Measurements from ENCODE around the gene REC8.

REC8 gene

GRCh38 chr14:24165785-24166184 lies 6.1 kb upstream of the REC8 start:
- peak overlapping the region; percentile 30 for H3K27ac Mint-ChIP-seq

DNA sequence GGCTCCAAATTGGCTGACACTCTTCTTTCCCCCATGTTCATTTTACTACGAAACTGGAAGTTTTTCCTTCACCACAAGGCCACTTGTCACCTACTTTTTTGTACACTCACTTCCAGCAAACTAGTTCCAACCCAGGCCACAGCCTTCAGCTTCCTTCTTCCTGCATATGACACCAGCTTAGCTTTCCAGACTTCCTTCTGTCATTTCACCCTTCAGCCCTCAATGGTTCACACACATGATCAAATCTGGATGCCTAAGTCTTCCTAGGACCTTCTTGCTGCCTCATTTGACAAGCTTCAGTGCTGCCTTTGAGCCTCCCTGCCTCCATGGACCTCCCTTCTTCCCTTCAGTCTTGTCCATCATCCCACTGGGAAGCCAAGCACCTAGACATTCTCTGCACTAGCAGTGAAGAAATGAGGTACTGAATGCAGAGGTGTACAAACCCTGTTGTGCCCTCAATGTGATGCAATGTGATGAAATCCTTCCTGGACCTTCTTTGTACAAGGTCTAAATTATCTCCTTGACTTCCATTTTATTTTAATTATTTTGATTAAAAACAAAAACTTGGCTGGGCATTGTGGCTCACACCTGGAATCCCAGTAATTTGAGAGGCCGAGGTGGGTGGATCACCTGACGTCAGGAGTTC lies 4.3 kb upstream of the REC8 start:
- Mint-ChIP-seq H3K36me3 (peaks cover 29% of the 10 kb centered on the region), H3K9me3 (no peaks in the 10 kb centered on the region), H3K27me3 (no peaks in the 10 kb centered on the region), H3K4me3 (no peak overlapping the region), H3K4me1 (peaks cover 68% of the 10 kb centered on the region), H3K27ac (peak overlapping the region; percentile 94)

More at GRCh38 chr14:24165785-24166184, 6.1 kb upstream of the REC8 start:
- Mint-ChIP-seq H3K36me3 (peaks cover 34% of the 10 kb centered on the region), H3K4me1 (peaks cover 69% of the 10 kb centered on the region), H3K9me3 (no peaks in the 10 kb centered on the region), H3K4me3 (peak overlapping the region; percentile 23), H3K27me3 (no peaks in the 10 kb centered on the region)

GRCh38 chr14:24172261-24172860 lies 481 bp downstream of the REC8 start:
- H3K4me1 Mint-ChIP-seq = peaks cover 33% of the 10 kb centered on the region
- no peaks in the 10 kb centered on the region for H3K27me3 Mint-ChIP-seq
- H3K36me3 Mint-ChIP-seq = peaks cover 11% of the 10 kb centered on the region
- no peak overlapping the region for H3K27ac Mint-ChIP-seq
- H3K9me3 Mint-ChIP-seq = no peaks in the 10 kb centered on the region
- peak overlapping the region; percentile 84 for H3K4me3 Mint-ChIP-seq

- H3K36me3 Mint-ChIP-seq = peaks cover 8% of the 10 kb centered on the region
- H3K4me1 Mint-ChIP-seq = peaks cover 29% of the 10 kb centered on the region
- peak overlapping the region; percentile 15 for H3K4me3 Mint-ChIP-seq
- H3K27me3 Mint-ChIP-seq = no peaks in the 10 kb centered on the region
- peak overlapping the region; percentile 32 for H3K27ac Mint-ChIP-seq
- no peaks in the 10 kb centered on the region for H3K9me3 Mint-ChIP-seq
Observed at GRCh38 chr14:24172871-24173281, 996 bp downstream of the REC8 start.

DNA sequence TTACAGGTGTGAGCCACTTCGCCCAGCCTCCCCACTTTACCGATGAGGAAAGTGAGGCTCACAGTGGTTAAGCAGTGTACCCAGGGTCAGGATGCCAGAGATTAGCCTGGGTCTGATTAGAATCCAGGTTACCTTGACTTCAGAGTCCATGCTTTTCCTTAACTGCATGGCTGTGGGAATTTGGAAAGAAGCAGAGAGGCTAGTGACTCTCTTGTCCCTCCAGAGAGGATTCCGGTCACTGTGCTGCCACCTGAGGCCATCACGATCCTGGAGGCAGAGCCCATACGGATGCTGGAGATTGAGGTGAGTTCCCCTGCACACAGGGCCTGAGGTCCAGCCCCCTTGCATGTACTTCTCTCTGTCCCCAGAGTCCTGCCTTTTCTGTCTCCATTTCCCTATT lies 4.7 kb downstream of the REC8 start:
- Mint-ChIP-seq H3K4me3 (no peak overlapping the region), H3K27ac (no peak overlapping the region), H3K36me3 (peaks cover 2% of the 10 kb centered on the region), H3K27me3 (no peaks in the 10 kb centered on the region), H3K9me3 (no peaks in the 10 kb centered on the region), H3K4me1 (peaks cover 10% of the 10 kb centered on the region)

- Mint-ChIP-seq H3K9me3 (no peaks in the 10 kb centered on the region), H3K27ac (no peak overlapping the region), H3K4me1 (peaks cover 6% of the 10 kb centered on the region), H3K4me3 (no peak overlapping the region), H3K36me3 (peaks cover 2% of the 10 kb centered on the region), H3K27me3 (no peaks in the 10 kb centered on the region)
Observed at GRCh38 chr14:24177041-24177825, 5.4 kb downstream of the REC8 start.

GRCh38 chr14:24177891-24178290 lies 6.0 kb downstream of the REC8 start:
- H3K36me3 Mint-ChIP-seq = peaks cover 4% of the 10 kb centered on the region
- H3K4me3 Mint-ChIP-seq = no peak overlapping the region
- peaks cover 7% of the 10 kb centered on the region for H3K4me1 Mint-ChIP-seq
- H3K9me3 Mint-ChIP-seq = no peaks in the 10 kb centered on the region
- H3K27me3 Mint-ChIP-seq = no peaks in the 10 kb centered on the region
- H3K27ac Mint-ChIP-seq = no peak overlapping the region

DNA sequence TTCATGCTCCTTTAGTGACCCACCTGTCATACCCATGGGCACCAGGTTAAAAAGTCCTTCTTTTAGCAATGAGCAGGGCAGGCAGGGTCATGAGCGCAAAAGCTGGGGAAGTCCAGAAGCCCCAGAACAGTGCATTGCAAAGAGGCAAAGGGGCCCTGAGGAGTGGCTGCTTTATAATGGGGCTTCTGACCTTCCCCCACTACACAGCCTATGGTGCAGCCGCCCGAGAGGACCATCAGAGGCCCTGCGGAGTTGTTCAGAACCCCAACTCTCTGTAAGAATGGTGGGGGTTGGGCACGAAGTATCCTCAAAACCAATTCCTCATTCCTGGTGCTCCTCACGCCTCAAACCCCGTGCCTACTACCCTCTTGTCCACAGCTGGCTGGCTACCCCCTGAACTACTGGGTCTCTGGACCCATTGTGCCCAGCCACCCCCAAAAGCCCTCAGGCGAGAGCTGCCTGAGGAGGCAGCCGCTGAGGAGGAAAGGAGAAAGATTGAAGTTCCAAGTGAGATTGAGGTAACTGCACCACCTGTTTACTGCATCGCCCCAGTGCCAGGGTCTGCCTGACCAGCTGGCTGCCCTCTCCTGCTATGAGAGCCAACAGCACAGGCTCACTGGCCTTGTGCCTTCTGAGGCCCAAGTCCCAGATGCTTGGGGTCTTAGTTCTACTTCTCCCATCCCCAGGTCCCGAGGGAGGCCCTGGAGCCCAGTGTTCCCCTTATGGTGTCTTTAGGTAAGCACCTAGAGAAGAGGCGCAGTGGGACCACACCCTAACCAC lies 6.7 kb downstream of the REC8 start:
- no peak overlapping the region for H3K27ac Mint-ChIP-seq

DNA sequence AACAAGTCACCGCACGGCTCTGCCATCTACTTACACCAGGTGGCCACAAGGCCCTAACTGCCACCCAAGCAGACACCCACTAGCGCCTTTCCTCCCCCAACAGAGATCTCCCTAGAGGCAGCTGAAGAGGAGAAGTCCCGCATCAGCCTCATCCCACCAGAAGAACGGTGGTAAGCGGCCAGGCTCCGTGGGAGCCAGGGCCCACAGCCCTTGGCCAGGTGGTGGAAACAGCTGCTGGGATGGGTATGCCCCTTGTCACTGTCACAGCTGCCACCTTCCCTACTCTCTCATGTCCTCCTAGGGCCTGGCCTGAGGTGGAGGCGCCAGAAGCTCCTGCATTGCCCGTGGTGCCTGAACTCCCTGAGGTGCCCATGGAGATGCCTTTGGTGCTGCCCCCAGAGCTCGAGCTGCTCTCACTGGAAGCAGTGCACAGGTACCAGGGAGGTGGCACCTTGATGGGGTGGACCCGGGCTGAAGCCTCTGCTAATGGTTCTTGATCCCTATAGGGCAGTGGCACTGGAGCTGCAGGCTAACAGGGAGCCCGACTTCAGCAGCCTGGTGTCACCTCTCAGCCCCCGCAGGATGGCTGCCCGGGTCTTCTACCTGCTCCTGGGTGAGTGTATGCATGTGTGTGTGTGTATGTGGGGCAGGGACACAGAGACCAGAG lies 7.5 kb downstream of the REC8 start:
- H3K36me3 Mint-ChIP-seq = peaks cover 4% of the 10 kb centered on the region
- H3K27ac Mint-ChIP-seq = no peak overlapping the region
- peaks cover 5% of the 10 kb centered on the region for H3K4me1 Mint-ChIP-seq
- no peak overlapping the region for H3K4me3 Mint-ChIP-seq
- no peaks in the 10 kb centered on the region for H3K27me3 Mint-ChIP-seq
- no peaks in the 10 kb centered on the region for H3K9me3 Mint-ChIP-seq

More for the DNA sequence above, 6.7 kb downstream of the REC8 start:
- Mint-ChIP-seq H3K4me1 (peaks cover 5% of the 10 kb centered on the region), H3K4me3 (no peak overlapping the region), H3K27me3 (no peaks in the 10 kb centered on the region), H3K9me3 (no peaks in the 10 kb centered on the region), H3K36me3 (peaks cover 4% of the 10 kb centered on the region)

DNA sequence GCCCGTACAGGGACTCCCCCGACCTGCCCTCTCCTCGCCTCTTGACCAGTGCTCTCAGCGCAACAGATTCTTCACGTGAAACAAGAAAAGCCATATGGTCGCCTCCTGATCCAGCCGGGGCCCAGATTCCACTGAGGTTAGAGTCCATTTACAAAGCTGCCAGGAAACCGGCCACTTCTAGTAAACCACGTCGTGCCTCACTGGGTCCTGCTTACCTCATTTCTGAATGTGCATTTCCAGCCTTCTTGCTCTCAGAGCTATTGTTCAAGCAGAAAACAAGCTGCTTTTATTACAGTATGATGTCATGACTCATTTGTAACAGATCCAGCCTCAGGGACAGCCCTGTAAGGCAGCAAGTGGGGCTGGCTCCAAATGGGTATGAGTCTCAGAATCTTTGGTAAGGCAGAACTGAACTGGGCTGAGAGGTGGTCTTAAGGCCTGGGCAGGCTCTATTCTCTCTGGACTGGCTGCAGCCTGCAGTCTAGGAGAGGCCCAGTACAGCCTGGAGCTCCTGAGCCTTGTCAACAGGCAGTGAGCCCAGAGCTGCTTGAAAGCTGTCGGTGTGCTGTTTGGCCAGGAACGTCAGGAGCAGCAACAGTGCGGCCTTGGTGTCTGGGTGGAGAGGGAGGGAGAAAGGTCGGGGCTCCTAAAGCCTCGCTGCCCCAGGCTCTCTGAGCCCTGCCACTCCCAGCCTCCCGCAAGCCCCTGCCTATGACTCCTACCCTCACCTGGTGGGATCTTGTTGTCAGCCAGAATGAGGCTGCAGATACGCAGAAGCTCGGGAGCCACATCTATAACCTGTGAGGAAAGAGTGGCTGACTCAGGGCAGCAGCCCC lies 8.3 kb downstream of the REC8 start:
- Mint-ChIP-seq H3K27me3 (no peaks in the 10 kb centered on the region), H3K27ac (peak overlapping the region; percentile 46), H3K4me3 (no peak overlapping the region), H3K36me3 (peaks cover 4% of the 10 kb centered on the region), H3K9me3 (no peaks in the 10 kb centered on the region), H3K4me1 (peaks cover 5% of the 10 kb centered on the region)

GRCh38 chr14:24181371-24182077 lies 9.6 kb downstream of the REC8 start:
- Mint-ChIP-seq H3K36me3 (peaks cover 4% of the 10 kb centered on the region), H3K27me3 (no peaks in the 10 kb centered on the region), H3K4me3 (no peak overlapping the region), H3K4me1 (peaks cover 8% of the 10 kb centered on the region), H3K9me3 (no peaks in the 10 kb centered on the region), H3K27ac (peak overlapping the region; percentile 32)

- H3K4me3 Mint-ChIP-seq = no peak overlapping the region
- H3K27me3 Mint-ChIP-seq = no peaks in the 10 kb centered on the region
- H3K36me3 Mint-ChIP-seq = peaks cover 4% of the 10 kb centered on the region
- H3K9me3 Mint-ChIP-seq = no peaks in the 10 kb centered on the region
- H3K4me1 Mint-ChIP-seq = peaks cover 12% of the 10 kb centered on the region
- H3K27ac Mint-ChIP-seq = peak overlapping the region; percentile 83
Observed at GRCh38 chr14:24182110-24182882, 10.4 kb downstream of the REC8 start.

DNA sequence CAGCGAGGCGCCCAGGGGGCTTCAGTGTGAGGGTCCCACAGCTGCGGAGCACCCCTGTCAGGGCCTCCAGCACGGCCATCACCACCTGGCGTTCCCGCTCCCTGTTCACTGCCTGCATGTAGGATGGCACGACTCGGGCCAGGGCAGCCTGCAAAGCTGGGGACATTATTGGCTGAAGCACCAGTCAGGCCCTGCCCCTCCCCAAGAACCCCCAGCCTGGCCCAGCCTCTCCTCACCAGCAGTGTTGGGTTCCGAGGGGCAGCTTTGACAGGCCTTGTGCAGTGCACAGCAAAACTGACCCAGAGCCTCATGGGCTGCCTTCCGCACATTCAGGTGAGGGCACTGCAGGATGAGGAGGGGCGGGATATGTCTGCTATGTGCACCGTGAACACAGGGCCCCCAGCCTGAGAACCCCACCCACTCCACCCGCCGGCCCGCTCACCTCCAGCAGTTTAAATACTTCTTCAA lies 11.2 kb downstream of the REC8 start:
- Mint-ChIP-seq H3K4me1 (peaks cover 20% of the 10 kb centered on the region), H3K27me3 (no peaks in the 10 kb centered on the region), H3K9me3 (no peaks in the 10 kb centered on the region), H3K4me3 (no peak overlapping the region), H3K36me3 (peaks cover 7% of the 10 kb centered on the region), H3K27ac (no peak overlapping the region)

Measured in activated naive CD4-positive, alpha-beta T cell treated with anti-CD3 and anti-CD28 coated beads, Interleukin-2, amount 50 U/mL, for 24 hours (primary cell).